HPDE6-E6E7 (cell line): ENCODE data around the gene TOP1.
A peak's percentile ranks its signal among the peaks of the same experiment; 100 is the strongest.

Source experiments
- DNase-seq: peaks from one replicate; pipeline ENCODE4 v3.0.0; 2011; ENCODE audit warnings: missing footprints; ENCODE audit errors: extremely low spot score

The TOP1 gene

DNA sequence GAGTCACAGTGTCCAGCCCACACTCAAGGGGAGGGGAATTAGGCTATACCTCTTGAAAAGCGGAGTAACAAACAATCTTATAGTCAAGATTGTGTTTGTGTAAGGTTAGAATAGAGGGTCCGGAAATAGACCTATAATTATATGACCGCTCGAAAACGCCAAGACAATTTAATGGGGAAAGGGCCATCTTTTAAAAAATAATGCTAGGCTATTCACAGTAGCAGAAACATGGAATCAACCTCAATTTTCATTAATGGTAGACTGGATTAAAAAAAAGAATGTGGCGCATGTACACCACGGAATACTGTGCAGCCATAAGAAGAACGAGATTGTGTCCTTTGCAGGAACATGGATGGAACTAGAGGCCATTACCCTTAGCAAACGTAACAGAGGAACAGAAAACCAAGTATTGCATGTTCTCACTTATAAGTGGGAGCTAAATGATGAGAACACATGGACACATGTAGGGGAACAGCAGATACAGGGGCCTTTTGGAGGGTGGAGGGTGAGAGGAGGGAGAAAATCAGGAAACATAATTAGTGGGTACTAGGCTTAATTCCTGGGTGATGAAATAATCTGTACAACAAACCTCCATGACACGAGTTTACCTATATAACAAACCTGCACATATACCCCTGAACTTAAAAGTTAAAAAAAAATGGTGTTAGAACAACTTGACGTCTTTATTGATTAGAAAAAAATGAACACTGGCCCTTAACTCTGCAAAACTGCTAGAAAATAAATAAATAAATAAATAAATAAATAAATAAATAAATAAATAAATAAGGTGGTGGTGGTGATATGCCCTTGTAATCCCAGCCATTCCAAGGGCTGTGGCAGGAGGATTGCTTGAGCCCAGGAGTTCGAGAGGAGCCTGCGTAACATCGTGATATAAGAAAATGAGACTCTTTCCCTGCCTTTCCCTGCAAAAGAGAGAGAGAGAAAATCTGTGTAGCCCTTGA, 30.3 kb downstream of the TOP1 start:
- no peak for DNase-seq

DNA sequence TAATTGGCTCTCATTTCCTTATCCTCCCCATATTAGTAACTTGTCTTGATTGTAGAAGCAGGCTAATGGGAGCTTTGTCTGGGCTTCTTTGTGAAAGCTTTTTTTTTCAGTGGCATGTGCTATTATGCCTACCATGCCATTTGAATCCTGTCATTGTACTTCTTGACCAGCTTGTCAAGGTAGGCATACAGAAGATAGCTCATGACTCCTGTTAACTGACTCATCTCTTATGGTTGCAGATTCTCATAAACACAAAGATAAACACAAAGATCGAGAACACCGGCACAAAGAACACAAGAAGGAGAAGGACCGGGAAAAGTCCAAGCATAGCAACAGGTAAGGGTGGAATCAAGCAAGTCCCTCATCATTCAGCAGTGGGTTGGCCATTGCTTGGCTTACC, 32.5 kb downstream of the TOP1 start:
- no peak for DNase-seq

GRCh38 chr20:41063442-41063841, 34.8 kb downstream of the TOP1 start:
- DNase-seq = no peak

GRCh38 chr20:41064377-41064776, 35.8 kb downstream of the TOP1 start:
- no peak for DNase-seq

GRCh38 chr20:41065716-41066115, 37.1 kb downstream of the TOP1 start:
- DNase-seq = no peak

DNA sequence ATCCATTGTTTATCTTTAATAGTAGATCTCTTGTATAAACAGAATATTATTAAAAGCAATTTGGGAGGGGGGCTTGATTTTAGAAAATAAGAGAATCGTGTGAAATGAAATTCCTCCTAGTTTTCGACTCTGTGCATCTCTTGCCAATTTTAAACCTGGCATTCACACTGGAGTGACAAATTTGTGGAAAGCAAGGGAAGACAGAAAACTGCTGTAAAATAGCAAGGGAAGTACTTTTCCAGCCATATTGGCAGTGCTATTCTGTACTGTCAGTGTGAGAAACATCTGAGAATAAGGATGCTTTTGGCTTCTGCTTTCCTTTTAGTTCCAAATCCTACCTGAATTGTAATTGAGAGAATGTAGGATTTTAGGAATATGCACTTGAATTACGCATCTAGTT, 40.2 kb downstream of the TOP1 start:
- no peak for DNase-seq

- peak; percentile 61 for DNase-seq
Observed at GRCh38 chr20:41072190-41072863, 43.7 kb downstream of the TOP1 start.

DNA sequence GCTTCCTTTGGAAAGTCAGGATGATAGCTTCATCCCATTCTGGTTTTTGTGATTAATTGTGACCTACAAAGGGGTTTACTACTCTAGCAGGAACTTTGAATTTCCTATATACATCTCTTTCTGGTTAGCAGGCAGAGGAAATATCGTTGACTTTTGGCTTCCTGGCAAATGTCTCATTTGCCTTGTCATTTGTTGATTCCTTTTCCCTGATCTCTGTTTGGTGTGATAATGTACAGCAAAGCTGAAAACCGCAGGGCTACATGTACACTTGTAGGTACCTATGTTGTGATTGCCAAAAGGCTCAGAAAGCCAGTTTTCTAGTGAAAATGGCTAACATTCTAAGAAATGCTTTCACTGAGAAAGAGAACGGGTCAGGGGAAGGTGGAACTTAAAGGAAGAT, 44.3 kb downstream of the TOP1 start:
- DNase-seq = no peak

GRCh38 chr20:41074441-41074840, 45.8 kb downstream of the TOP1 start:
- DNase-seq = no peak

DNA sequence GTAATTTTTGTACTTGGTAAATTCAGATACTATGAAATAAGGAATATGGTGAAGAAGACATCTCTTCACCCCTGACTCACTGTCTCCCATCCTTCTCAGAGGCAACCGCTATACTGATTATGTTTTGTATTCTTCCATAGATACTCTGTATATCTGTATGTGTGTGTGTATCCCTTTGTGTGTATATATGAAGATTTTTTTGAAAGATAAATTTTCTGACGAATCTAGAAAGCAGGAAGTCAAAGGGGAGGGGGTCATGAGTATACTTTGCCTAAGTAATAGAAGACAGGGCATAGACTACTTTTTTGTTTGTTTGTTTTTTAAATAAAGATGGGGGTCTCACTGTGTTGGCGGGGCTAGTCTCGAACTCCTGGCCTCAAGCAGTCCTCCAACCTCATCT, 48.2 kb downstream of the TOP1 start:
- no peak for DNase-seq

DNA sequence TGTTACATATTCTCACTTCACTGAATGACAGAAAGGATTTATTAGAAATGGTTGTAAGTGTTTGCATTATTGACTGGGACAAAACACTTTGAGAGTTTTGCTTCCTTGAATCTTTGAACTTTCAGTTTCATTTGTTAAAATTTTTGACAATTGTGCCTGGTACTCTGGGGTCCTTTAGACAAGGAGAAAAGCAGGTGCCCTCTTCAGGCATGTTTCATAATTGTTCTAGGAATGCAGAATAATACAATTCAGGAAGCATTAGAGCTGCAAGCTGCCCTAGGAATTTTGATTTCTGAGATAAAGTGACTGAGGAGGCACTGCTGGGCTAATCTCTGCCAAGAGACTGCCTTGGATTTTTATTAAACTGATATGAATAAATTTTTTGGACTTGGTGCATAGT, 49.7 kb downstream of the TOP1 start:
- peak; percentile 58 for DNase-seq

- DNase-seq = no peak
Observed at GRCh38 chr20:41079066-41079465, 50.4 kb downstream of the TOP1 start.

DNA sequence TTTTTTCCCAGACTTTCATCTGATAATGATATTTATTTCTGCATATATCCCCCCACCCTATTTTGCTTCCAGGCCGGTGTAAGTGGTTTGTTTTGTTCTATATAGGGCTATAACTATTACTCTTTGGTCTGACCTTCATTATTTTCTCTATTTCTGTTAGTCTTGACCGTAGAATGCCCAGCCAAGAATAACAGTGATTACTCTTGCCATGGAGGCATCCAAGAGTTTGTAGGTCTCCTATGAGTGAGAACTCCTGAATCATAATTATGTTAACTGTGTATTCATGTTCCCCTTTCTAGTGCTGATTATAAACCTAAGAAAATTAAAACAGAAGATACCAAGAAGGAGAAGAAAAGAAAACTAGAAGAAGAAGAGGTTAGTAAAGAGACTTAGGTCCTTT, 52.2 kb downstream of the TOP1 start:
- no peak for DNase-seq

DNA sequence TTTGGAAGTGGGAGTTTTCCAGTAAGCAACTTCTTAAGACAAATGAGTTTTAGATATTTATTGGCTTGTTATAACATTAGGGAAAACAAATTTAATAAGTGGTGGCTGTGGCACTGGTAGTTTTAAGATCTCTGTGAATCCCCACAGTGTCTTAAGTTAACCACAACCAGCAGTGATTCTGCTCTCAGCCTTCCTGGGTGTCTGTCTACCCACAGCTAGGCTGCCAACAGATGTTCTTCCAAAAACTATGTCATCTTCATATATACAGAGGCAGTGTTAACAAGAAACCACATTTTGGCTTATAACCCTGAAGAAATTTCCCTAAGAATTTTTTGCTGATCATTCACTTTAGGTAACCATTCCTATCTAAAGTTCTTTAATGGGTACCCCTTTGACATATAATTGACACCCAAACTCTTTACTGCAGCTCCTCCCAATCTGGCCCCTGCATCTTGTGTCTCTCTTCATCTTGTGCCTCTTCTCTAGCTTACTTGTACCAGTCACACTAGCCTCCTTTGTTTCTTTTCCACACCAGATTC, 52.7 kb downstream of the TOP1 start:
- DNase-seq = no peak

DNA sequence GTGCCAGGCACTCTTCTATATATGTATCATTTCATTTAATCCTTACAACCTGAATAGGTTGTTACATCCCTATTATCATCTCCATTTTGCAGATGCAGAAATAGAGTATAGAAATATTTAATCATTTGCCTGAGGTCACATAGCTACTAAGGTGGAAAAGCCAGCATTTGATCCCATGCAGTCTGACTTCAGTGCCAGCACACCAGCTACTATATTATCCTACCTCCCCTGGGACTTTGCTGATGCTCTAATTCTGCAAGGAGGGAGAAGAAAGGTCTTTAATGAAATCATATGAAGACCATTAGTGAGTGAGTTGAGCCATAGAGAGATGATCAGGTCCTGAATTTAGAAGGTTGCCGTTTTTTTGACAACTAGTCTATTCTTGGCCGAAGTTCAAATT, 53.7 kb downstream of the TOP1 start:
- no peak for DNase-seq

- DNase-seq = no peak
Observed at GRCh38 chr20:41085606-41086005, 57.0 kb downstream of the TOP1 start.

DNA sequence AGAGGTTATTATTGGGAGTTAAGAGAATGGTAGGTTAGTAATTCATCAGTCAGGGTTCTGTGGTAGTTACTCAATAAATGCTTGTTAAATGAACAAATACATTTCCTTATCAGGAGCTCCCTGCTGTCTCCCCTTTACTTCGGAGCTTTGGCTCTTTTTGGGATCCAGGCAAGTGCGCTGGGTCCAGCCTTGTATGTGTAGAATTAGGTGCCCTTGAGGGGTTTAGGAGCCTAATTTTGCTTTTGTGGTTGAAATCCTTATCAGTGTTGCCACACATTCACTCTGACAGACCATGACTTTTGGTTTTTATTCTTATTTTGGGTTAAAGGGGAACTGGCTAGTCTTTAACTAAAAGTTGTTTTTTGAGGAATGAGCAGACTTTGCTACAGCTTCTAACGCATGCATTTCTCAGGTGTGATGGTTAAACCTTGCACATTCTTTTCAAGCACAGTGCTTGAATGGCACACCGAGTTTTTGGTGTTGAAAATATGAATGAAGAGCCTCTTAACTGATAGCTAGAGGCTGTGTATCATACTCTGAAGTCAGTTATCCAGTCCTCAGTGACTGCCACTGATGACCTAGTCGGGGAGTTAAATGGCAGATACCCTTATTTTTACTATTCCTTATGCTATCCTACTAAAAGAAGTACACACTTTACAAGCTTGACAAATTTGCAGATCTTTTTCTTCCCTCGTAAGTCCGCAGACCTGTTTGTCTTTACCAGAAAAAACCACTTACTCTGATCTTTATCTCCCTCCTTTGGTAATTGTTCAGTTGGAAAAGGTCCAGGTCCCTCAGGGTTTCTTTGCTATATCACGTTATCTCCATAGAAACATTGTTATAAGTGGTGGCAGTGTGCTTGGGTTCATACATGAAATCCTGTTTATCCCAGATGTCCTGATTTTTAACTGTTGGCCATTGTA, 58.0 kb downstream of the TOP1 start:
- no peak for DNase-seq

DNA sequence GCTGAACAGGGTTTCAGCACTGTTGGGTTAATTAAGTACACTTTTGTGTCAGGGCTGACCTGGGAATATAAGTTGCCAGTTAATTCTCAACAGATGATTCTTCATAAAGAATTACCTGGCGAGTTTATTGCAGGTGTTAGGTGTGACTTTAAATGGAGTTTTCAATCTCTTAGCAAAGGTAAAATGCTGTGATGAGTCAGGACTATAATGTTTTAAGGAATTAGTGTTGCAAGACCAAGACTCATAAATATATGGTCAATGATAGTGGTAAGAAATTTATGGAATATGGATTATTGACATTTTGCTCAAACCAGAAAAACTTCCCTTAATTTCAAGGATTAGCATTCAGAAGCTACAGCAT, 58.7 kb downstream of the TOP1 start:
- no peak for DNase-seq

DNA sequence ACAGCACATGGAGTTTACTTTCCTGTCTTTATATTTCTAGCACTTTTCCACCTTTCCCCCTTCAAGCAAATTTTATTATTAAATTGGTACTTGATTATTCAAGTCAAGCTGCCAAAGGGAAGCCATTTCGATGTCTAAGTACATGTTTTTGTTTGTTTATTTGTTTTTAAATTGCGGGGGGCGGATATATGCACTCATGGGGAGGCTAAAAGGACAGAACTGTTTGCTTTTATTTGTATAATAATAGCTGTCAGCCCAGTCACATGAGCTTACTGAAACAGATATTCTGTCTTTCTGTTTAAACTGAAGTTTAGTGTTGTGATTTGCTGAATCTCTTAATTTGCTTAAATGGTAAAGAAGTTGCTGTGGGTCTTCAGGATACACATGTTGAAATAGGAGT, 59.2 kb downstream of the TOP1 start:
- no peak for DNase-seq

DNA sequence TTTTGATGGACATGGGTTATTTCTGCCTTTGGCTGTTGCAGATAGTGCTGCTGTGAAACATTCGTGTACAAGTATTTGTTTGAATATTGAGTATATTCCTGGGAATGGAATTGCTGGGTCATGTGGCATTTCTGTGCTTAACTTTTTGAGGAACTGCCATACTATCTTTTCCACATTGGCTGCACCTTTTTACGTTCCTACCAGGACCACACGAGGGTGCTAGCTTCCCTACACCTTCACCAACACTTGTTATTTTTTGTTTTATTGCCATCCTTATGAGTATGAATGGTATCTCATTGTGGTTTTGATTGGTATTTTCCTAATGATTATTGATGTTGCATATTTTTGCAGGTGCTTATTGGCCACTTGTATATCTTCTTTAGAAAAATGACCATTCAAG, 60.9 kb downstream of the TOP1 start:
- no peak for DNase-seq

- no peak for DNase-seq
Observed at GRCh38 chr20:41091927-41092326, 63.3 kb downstream of the TOP1 start.
